ENCODE results near the gene LAMB4. TPM values are rescaled to one million over a fixed set of nuclear protein-coding genes. Genes with fewer than 3 reads are reported as not detected.

The LAMB4 gene
- total and polyA plus RNA-seq, 2 experiments from 2014 or later = not detected

DNA sequence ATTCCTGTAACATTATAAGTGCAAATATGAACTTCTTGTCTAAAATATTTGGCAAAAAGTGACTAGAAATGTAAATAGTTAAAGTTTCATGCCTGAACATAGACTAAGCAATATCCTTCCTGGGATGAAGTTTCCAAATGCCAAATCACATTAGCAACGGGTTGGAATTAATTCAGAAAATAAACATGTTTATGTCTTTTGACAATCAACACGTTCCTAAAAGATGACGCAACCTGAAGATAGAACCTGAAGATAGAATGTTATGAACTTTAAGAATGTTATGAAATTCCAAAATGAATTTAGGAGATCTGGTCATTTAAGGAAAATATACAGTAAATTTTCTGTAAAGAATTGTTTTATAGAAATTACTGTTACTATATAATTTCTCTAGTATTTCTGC, 9.2 kb downstream of the LAMB4 start (continued):
- TF ChIP-seq CREB1 (CRISPR knock-in tag; IDR thresholded peaks at IDR 0.05; ENCODE audit: low read depth) = no peak
- no peak for TF ChIP-seq EZH2phosphoT487 (IDR thresholded peaks at IDR 0.05; ENCODE audit: unreplicated experiment)
- no peak for TF ChIP-seq JUNB (IDR thresholded peaks at IDR 0.05; ENCODE audit: unreplicated experiment)
- no peak for TF ChIP-seq STAT1 (IDR thresholded peaks at IDR 0.05; ENCODE audit: unreplicated experiment)
- no peak for TF ChIP-seq ETS1 (IDR thresholded peaks at IDR 0.05)
- no peak for TF ChIP-seq ZNF331 (CRISPR knock-in tag; IDR thresholded peaks at IDR 0.05; ENCODE audit: low read depth)
- no peak for TF ChIP-seq EZH2 (IDR thresholded peaks at IDR 0.05; ENCODE audit: low read depth, unreplicated experiment)

DNA sequence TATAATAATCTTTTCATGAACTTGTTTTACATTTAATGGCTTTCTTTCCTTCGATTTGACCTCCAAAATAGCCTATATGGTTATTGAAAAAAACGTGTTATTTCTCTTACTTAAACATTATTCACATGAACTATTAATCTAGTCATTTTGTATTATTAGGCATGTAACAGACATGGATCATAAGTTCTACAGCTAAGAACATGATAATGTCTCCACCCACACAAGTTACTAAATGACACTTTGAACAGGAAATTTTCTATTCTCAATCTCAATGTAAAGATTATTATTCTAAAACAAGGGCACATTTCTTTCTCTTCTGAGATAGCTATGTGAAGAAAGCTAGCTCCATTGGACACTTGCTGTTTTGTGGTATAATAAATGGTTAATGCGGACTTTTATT, 10.0 kb downstream of the LAMB4 start:
- no peaks in the 10 kb centered on the region for H3K36me3 Mint-ChIP-seq (ENCODE audit: low read depth)
- ATAC-seq = no peak
- Histone ChIP-seq H4K20me1 (replicated peaks; ENCODE audit: insufficient read depth) (no peaks in the 10 kb centered on the region), H3K4me2 (no peak overlapping the region), H3K27me3 (ENCODE audit: insufficient read depth) (no peaks in the 10 kb centered on the region), H3K27ac (ENCODE audit: low read depth) (no peak overlapping the region), H3K4me3 (no peak overlapping the region), H3K36me3 (ENCODE audit: insufficient read depth) (no peaks in the 10 kb centered on the region), H3K79me2 (replicated peaks; ENCODE audit: insufficient read depth) (no peaks in the 10 kb centered on the region), H3F3A (replicated peaks; ENCODE audit: low read depth) (no peaks in the 10 kb centered on the region), H2AFZ (no peak overlapping the region), H3K4me1 (ENCODE audit: insufficient read depth) (no peaks in the 10 kb centered on the region), H3K9me2 (ENCODE audit: insufficient read depth) (no peaks in the 10 kb centered on the region)
- no peaks in the 10 kb centered on the region for H3K9me3 Mint-ChIP-seq
- TF ChIP-seq EZH2 (IDR thresholded peaks at IDR 0.05; ENCODE audit: low read depth, unreplicated experiment) = no peak
- TF ChIP-seq, protein P1, sequence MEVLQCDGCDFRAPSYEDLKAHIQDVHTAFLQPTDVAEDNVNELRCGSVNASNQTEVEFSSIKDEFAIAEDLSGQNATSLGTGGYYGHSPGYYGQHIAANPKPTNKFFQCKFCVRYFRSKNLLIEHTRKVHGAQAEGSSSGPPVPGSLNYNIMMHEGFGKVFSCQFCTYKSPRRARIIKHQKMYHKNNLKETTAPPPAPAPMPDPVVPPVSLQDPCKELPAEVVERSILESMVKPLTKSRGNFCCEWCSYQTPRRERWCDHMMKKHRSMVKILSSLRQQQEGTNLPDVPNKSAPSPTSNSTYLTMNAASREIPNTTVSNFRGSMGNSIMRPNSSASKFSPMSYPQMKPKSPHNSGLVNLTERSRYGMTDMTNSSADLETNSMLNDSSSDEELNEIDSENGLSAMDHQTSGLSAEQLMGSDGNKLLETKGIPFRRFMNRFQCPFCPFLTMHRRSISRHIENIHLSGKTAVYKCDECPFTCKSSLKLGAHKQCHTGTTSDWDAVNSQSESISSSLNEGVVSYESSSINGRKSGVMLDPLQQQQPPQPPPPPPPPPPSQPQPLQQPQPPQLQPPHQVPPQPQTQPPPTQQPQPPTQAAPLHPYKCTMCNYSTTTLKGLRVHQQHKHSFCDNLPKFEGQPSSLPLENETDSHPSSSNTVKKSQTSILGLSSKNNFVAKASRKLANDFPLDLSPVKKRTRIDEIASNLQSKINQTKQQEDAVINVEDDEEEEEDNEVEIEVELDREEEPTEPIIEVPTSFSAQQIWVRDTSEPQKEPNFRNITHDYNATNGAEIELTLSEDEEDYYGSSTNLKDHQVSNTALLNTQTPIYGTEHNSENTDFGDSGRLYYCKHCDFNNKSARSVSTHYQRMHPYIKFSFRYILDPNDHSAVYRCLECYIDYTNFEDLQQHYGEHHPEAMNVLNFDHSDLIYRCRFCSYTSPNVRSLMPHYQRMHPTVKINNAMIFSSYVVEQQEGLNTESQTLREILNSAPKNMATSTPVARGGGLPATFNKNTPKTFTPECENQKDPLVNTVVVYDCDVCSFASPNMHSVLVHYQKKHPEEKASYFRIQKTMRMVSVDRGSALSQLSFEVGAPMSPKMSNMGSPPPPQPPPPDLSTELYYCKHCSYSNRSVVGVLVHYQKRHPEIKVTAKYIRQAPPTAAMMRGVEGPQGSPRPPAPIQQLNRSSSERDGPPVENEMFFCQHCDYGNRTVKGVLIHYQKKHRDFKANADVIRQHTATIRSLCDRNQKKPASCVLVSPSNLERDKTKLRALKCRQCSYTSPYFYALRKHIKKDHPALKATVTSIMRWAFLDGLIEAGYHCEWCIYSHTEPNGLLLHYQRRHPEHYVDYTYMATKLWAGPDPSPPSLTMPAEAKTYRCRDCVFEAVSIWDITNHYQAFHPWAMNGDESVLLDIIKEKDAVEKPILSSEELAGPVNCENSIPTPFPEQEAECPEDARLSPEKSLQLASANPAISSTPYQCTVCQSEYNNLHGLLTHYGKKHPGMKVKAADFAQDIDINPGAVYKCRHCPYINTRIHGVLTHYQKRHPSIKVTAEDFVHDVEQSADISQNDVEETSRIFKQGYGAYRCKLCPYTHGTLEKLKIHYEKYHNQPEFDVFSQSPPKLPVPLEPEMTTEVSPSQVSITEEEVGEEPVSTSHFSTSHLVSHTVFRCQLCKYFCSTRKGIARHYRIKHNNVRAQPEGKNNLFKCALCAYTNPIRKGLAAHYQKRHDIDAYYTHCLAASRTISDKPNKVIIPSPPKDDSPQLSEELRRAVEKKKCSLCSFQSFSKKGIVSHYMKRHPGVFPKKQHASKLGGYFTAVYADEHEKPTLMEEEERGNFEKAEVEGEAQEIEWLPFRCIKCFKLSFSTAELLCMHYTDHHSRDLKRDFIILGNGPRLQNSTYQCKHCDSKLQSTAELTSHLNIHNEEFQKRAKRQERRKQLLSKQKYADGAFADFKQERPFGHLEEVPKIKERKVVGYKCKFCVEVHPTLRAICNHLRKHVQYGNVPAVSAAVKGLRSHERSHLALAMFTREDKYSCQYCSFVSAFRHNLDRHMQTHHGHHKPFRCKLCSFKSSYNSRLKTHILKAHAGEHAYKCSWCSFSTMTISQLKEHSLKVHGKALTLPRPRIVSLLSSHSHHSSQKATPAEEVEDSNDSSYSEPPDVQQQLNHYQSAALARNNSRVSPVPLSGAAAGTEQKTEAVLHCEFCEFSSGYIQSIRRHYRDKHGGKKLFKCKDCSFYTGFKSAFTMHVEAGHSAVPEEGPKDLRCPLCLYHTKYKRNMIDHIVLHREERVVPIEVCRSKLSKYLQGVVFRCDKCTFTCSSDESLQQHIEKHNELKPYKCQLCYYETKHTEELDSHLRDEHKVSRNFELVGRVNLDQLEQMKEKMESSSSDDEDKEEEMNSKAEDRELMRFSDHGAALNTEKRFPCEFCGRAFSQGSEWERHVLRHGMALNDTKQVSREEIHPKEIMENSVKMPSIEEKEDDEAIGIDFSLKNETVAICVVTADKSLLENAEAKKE (CRISPR knock-in tag; IDR thresholded peaks at IDR 0.05) = no peak
- TF ChIP-seq NANOG (IDR thresholded peaks at IDR 0.05; ENCODE audit: borderline replicate concordance) = no peak
- TF ChIP-seq STAT1 (IDR thresholded peaks at IDR 0.05; ENCODE audit: unreplicated experiment) = no peak
- TF ChIP-seq REST (IDR thresholded peaks at IDR 0.05; ENCODE audit: unreplicated experiment) = no peak
- TF ChIP-seq EZH2phosphoT487 (IDR thresholded peaks at IDR 0.05; ENCODE audit: unreplicated experiment) = no peak
- no peak for TF ChIP-seq ZNF114 (CRISPR knock-in tag; IDR thresholded peaks at IDR 0.05)
- no peak for TF ChIP-seq POLR2AphosphoS5 (IDR thresholded peaks at IDR 0.05; ENCODE audit: low read depth)
- no peak for TF ChIP-seq JUNB (IDR thresholded peaks at IDR 0.05; ENCODE audit: unreplicated experiment)
- TF ChIP-seq CTCF (conservative IDR thresholded peaks at IDR 0.05; ENCODE audit: low read depth in 2 of 2) = no peak
- no peaks in the 10 kb centered on the region for H3K4me1 Mint-ChIP-seq
- no peak for DNase-seq (ENCODE audit: low spot score)
- no peaks in the 10 kb centered on the region for H3K27me3 Mint-ChIP-seq (ENCODE audit: insufficient read depth, low read depth, poor library complexity)
- H3K27ac Mint-ChIP-seq = no peak overlapping the region
- H3K4me3 Mint-ChIP-seq = no peak overlapping the region

All from GM23338 (cell line).